Endothelial cell of umbilical vein (primary cell): ENCODE measurements around the gene SLC44A1. TPM values are rescaled to one million over a fixed set of nuclear protein-coding genes. Genes with fewer than 3 reads are reported as not detected.
A peak's percentile ranks its signal among the peaks of the same experiment; 100 is the strongest.

Experiments used
- BruUV-seq: library from RNA; stranded (reverse); fragments of 400-500 nt; replicated peaks from 2 replicates; lab custom pipeline; 2021; lab: Mats Ljungman, UMichigan
- CTCF ChIA-PET: fragments of 300-600, 350-600 bp; sonication (Branson Sonifier 250); formaldehyde crosslinking; loops from one replicate; lab custom pipeline; 2021; ENCODE audit warnings: antibody characterized with exemption, inconsistent platforms; lab: Charles Lee
- POLR2A ChIA-PET: fragments of 300-600, 350-600 bp; sonication (Branson Sonifier 250); formaldehyde crosslinking; loops from one replicate; lab custom pipeline; 2021; ENCODE audit warnings: antibody characterized with exemption, inconsistent platforms; lab: Charles Lee
- DNase-seq: peaks from one replicate; pipeline ENCODE4 v3.0.0-alpha.2; 2011; ENCODE audit warnings: low read depth, low spot score
- FAIRE-seq: peaks from 2 replicates; lab custom pipeline; 2011; peaks lifted over from hg19 to GRCh38; lab: Jason Lieb, UNC
- H2AFZ ChIP-seq: 2 replicates; pipeline ENCODE4 v1.6.0; 2012; ENCODE audit warnings: low read depth, low read length, control low read depth, inconsistent platforms
- H3K27ac ChIP-seq: 2 replicates; pipeline ENCODE4 v1.5.1; 2011; ENCODE audit warnings: low read depth, mild to moderate bottlenecking, control low read depth, low read length, moderate library complexity; ENCODE audit not compliant: insufficient read depth
- H3K27me3 ChIP-seq, 2 experiments: 2 replicates each; pipeline versions ENCODE4 v1.6.0 to v1.6.1; 2011; ENCODE audit warnings: low read length in 2 of 2, mixed read lengths in 1 of 2; ENCODE audit not compliant: control insufficient read depth in 2 of 2, insufficient read depth in 2 of 2
- H3K36me3 ChIP-seq, 2 experiments: 2 replicates in 1 of 2; 3 replicates in 1 of 2; pipeline ENCODE4 v1.5.1; 2011; ENCODE audit warnings: low read length in 2 of 2, mild to moderate bottlenecking in 1 of 2, moderate library complexity in 1 of 2; ENCODE audit not compliant: control insufficient read depth in 2 of 2, insufficient read depth in 2 of 2; ENCODE audit errors: extremely low read depth in 1 of 2
- H3K4me1 ChIP-seq: 3 replicates; pipeline ENCODE4 v1.5.1; 2011; ENCODE audit warnings: mild to moderate bottlenecking, low read length; ENCODE audit not compliant: control insufficient read depth, insufficient read depth; ENCODE audit errors: extremely low read depth
- H3K4me2 ChIP-seq: 2 replicates; pipeline ENCODE4 v1.6.1; 2011; ENCODE audit warnings: low read length, control low read depth, mixed read lengths; ENCODE audit not compliant: insufficient read depth
- H3K4me3 ChIP-seq, 3 experiments: fragments of 200-600 bp in 1 of 3; sonication (generic), shearing (Covaris generic) in 1 of 3; replicated peaks in 1 of 3; 2 replicates each; pipeline ENCODE4 v1.5.1; 2011 to 2016; ENCODE audit warnings: control low read depth in 3 of 3, low read length in 3 of 3, mild to moderate bottlenecking in 2 of 3, inconsistent platforms in 1 of 3, low read depth in 1 of 3, moderate library complexity in 1 of 3; ENCODE audit not compliant: insufficient read depth in 1 of 3
- H3K79me2 ChIP-seq: 2 replicates; pipeline ENCODE4 v1.6.0; 2012; ENCODE audit warnings: low read length, inconsistent platforms; ENCODE audit not compliant: control insufficient read depth, insufficient read depth
- H3K9ac ChIP-seq: replicated peaks from 2 replicates; pipeline ENCODE3; 2011; ENCODE audit warnings: low read length, control low read depth; ENCODE audit not compliant: insufficient read depth; ENCODE audit errors: extremely low read depth
- H3K9me1 ChIP-seq: replicated peaks from 3 replicates; pipeline ENCODE4 v1.6.0; 2011; ENCODE audit warnings: mild to moderate bottlenecking, low read length; ENCODE audit not compliant: control insufficient read depth, insufficient read depth; ENCODE audit errors: extremely low read depth
- H3K9me3 ChIP-seq: replicated peaks from 2 replicates; pipeline ENCODE4 v1.5.1; 2012; ENCODE audit warnings: low read length, inconsistent platforms; ENCODE audit not compliant: control insufficient read depth, insufficient read depth
- H4K20me1 ChIP-seq: replicated peaks from 2 replicates; pipeline ENCODE3; 2011; ENCODE audit warnings: mild to moderate bottlenecking, low read length; ENCODE audit not compliant: control insufficient read depth, insufficient read depth; ENCODE audit errors: extremely low read depth
- CTCF ChIP-seq, 2 donors: IDR thresholded peaks; 1 replicate in 1 of 2; 2 replicates in 1 of 2; pipeline ENCODE4 v1.5.1; 2011; ENCODE audit warnings: low read length in 2 of 2, mild to moderate bottlenecking in 2 of 2, moderate library complexity in 2 of 2, control low read depth in 1 of 2, inconsistent platforms in 1 of 2, low read depth in 1 of 2; ENCODE audit not compliant: insufficient read depth in 1 of 2; ENCODE audit errors: extremely low read depth in 1 of 2
- EZH2 ChIP-seq: IDR thresholded peaks from 2 replicates; pipeline ENCODE4 v1.6.1; 2012; ENCODE audit warnings: borderline replicate concordance, low read depth, mild to moderate bottlenecking, moderate library complexity, low read length, inconsistent platforms; ENCODE audit not compliant: severe bottlenecking
- FOS ChIP-seq: IDR thresholded peaks from 2 replicates; pipeline ENCODE4 v1.6.1; 2011; ENCODE audit warnings: mild to moderate bottlenecking, low read length, moderate library complexity, borderline replicate concordance; ENCODE audit not compliant: insufficient read depth
- GATA2 ChIP-seq: IDR thresholded peaks from 2 replicates; pipeline ENCODE4 v1.7.0; 2011; ENCODE audit warnings: low read depth, mild to moderate bottlenecking, moderate library complexity, mixed read lengths, low read length; ENCODE audit not compliant: insufficient read length, insufficient read depth
- JUN ChIP-seq: IDR thresholded peaks from 2 replicates; pipeline ENCODE4 v1.6.1; 2011; ENCODE audit warnings: borderline replicate concordance, low read depth; ENCODE audit not compliant: insufficient read length, insufficient read depth
- MYC ChIP-seq: IDR thresholded peaks from one replicate; pipeline ENCODE4 v1.6.1; 2011; ENCODE audit warnings: mild to moderate bottlenecking, low read depth, low read length
- POLR2A ChIP-seq: IDR thresholded peaks from 2 replicates; pipeline ENCODE4 v1.6.1; 2012; ENCODE audit warnings: low read depth, mild to moderate bottlenecking, control low read depth, low read length
- POLR2AphosphoS5 ChIP-seq: IDR thresholded peaks from 2 replicates; pipeline ENCODE4 v1.6.1; 2012; ENCODE audit warnings: low read depth, mild to moderate bottlenecking, control low read depth, low read length, moderate library complexity; ENCODE audit not compliant: insufficient read depth
- dilution Hi-C: fragments of 300-500 bp; cut with MboI; formaldehyde crosslinking; loops from one replicate; pipeline ENCODE4 v1.15.0; 2019; ENCODE audit warnings: low sequenced_read_pairs; ENCODE audit not compliant: extremely low pct_ligation_motif_present
- intact Hi-C: fragments of 100-400 bp; cut with micrococcal nuclease; formaldehyde crosslinking; loops from one replicate; pipeline ENCODE4 v1.10.0; 2022
- polyA plus RNA-seq, 4 experiments: library from polyadenylated mRNA; depleted of rRNA in 3 of 4; stranded (reverse) in 3 of 4; unstranded in 1 of 4; fragments of >200 nt; gene quantifications; 2 replicates each; pipeline versions ENCODE4 v1.2.1 to v1.2.3, GENCODE V29; 2011 to 2012; ENCODE audit warnings: missing spikeins in 1 of 4
- total RNA-seq: library from RNA; stranded (reverse); gene quantifications from 2 replicates; pipeline ENCODE4 v1.2.3, GENCODE V29; 2021
- TF ChIP-seq, protein P1 (sequence below): IDR thresholded peaks from 2 replicates; pipeline ENCODE4 v1.6.1; 2011; ENCODE audit not compliant: insufficient read depth, insufficient read length

Gene SLC44A1
- total and polyA plus RNA-seq, 2 donors (not counting 3 experiments of a cell fraction or from before 2014, with no cell fraction given), result 16.1 to 37.7 TPM

DNA sequence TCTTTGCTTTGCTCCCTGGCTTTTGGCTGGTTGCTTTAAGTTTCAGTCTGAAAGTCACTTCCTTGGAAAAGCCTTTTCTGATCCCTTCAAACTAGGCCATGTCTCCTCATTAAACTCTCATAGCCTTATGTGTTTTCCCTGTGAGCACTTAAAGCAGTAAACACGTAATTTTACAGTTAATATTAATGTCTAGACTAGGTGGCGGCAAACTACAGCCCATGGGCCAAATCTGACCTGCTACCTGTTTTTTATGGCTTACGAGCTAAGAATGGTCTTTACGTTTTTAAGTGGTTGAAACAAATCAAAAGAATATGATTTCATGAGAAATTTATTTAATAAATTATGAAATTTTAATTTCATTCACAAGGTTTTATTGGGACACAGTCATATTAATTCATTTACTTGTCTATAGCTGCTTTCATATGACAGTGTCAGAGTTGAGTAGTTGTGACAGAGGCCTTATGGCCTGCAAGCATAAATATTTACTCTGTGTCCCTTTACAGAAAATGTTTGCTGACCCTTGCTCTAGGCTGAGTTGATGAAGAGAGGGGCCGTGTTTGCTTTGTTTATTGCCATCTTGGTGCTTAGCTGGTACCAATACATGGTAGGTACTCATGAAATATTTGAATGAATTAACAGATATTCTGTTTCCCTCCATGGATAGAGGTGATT, 7.4 kb downstream of the SLC44A1 start:
- FAIRE-seq (no peak), DNase-seq (no peak)
- BruUV-seq, result no TSS peak
- TF ChIP-seq POLR2AphosphoS5 (no peak), FOS (no peak), MYC (no peak), CTCF (IDR thresholded peaks at IDR 0.05; ENCODE audit: extremely low read depth in 1 of 2, insufficient read depth in 1 of 2, low read depth in 1 of 2, low read length in 2 of 2) (no peak)
- Histone ChIP-seq H4K20me1 (no peaks in the 10 kb centered on the region), H3K36me3 (no peaks in the 10 kb centered on the region), H3K9me3 (no peaks in the 10 kb centered on the region), H3K9ac (no peak overlapping the region), H3K4me1 (no peaks in the 10 kb centered on the region), H3K79me2 (peaks cover 12% of the 10 kb centered on the region), H3K4me2 (no peak overlapping the region), H3K9me1 (no peaks in the 10 kb centered on the region), H3K27me3 (no peaks in the 10 kb centered on the region), H3K27ac (no peak overlapping the region), H2AFZ (no peak overlapping the region), H3K4me3 (no peak overlapping the region)
- ChIA-PET POLR2A (no interaction called here), CTCF (interaction anchor here (1.0 kb wide), 1 partner anchor 41 kb away, joined by 3 read pairs; no protein-coding TSS in a partner anchor)
- intact Hi-C loops (no loop called here), dilution Hi-C loops (no loop called here)

- no peaks in the 10 kb centered on the region for H3K27me3 ChIP-seq
- intact Hi-C loops (no loop called here), dilution Hi-C loops (no loop called here)
- H3K79me2 ChIP-seq, result peaks cover 11% of the 10 kb centered on the region
- no TSS peak for BruUV-seq
- POLR2A ChIA-PET, result no interaction called here
- no peak overlapping the region for H3K4me2 ChIP-seq
- H3K9me1 ChIP-seq, result no peaks in the 10 kb centered on the region
- no peaks in the 10 kb centered on the region for H3K36me3 ChIP-seq
- H3K4me3 ChIP-seq, result no peak overlapping the region
- no peak overlapping the region for H3K27ac ChIP-seq
- H3K9ac ChIP-seq, result no peak overlapping the region
- H2AFZ ChIP-seq, result no peak overlapping the region
- CTCF ChIA-PET, result interaction anchor here (1.0 kb wide), 1 partner anchor 40 kb away, joined by 3 read pairs; no protein-coding TSS in a partner anchor
- H3K9me3 ChIP-seq, result no peaks in the 10 kb centered on the region
- H3K4me1 ChIP-seq, result no peaks in the 10 kb centered on the region
- no peak for DNase-seq
- peak; percentile 8 for FAIRE-seq
- no peaks in the 10 kb centered on the region for H4K20me1 ChIP-seq
- TF ChIP-seq GATA2 (no peak), EZH2 (no peak), POLR2A (no peak), MYC (no peak), JUN (no peak), FOS (no peak)
- TF ChIP-seq, protein P1, sequence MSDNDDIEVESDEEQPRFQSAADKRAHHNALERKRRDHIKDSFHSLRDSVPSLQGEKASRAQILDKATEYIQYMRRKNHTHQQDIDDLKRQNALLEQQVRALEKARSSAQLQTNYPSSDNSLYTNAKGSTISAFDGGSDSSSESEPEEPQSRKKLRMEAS, result no peak
Observed at GRCh38 chr9:105252405-105252756, 7.9 kb downstream of the SLC44A1 start.
